DMS 273 (cell line): ENCODE data around the gene MAP2K1.
A peak's percentile ranks its signal among the peaks of the same experiment; 100 is the strongest.
"Not testable (repeated sequence)": the region's sequence is repeated elsewhere in the genome, so short reads cannot be mapped to it uniquely, and the experiment has no call there.

ENCODE experiments used
- DNase-seq: peaks from one replicate; lab custom pipeline; 2025; ENCODE audit not compliant: unreplicated experiment; lab: John Stamatoyannopoulos, UW

Gene MAP2K1

GRCh38 chr15:66503041-66503648 is 116.4 kb downstream of the MAP2K1 start:
- DNase-seq, result not testable (repeated sequence)

DNA sequence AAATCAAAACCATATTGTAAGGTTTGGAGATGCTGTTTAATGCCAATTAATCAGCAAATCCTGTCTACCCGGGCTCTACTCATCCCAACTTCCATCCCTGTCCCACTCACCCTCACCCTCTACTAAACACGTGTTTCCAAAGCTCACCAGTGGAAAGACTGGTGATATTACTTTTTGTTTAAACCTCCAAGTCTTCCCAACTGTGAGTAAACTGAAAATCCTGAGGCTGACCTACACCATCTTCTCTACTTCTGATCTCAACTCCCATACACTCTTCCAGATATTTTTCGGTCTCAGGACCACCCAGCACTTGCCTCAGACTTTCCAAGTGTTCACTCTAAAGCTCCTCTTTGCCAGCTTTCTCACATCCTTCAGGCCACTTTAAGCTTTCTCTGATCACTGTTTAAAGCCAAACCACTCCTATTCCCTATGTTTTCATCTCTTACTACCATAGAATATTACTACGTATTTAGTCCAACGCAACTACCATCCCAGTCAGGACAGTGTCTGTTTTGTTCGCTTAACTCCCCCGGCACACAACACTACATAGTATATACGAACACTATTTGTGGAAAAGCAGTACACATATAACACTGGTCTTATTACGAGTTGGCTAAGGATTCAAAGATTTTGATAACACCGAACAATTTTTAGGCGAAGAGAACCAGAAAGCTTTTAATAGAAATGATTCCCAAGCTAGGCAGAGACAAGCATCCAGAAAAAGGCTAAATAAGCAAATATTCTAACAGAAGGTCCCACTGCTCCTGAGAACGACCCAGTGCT is 117.3 kb downstream of the MAP2K1 start:
- DNase-seq, result no peak

DNA sequence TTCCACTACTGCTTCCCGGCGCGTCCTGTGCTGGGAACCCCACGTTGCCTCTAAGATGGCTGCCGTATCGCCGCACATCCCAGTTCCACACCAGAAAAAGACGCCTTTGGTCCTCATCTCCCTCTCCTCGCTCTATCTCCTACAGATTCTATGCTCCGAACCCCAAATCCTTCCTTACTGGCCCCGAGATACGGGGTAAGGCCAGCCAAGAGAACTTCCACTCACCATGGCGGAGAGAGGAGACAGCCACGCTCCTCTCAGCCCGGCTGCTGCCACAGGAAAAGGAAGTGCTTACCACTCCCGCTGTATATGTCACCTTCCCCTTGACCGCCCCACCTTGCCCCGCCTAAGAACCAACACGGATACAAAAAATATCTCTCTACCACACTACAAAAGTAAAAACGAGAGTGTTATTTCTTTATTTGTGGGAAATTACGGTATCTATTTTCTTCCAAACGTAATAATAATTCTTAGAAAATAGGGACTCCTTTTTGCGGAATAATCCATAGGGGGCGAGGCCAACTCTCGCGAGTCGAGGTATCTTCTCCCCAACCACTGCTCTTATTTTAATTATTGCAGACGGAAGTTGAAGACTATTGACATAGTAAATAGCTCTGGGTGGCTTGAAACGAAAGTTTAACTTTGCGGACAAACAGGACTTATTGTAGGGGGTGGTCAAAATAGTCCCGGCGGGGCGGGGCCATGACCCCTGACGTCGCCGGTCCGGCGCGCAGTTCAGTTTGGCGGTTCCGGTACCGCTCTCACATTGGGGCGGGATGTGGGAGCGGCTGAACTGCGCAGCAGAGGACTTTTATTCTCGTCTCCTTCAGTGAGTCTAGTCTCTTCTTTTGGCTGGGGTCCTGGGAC is 118.1 kb downstream of the MAP2K1 start, which contains the start of the genes RPL4 and ZWILCH:
Gene RPL4 (minus strand): TSS at position 293 of the 867 bp plus-strand sequence. CDS start 65 bp downstream, at position 228.
Gene ZWILCH (plus strand): TSS at position 764 of the 867 bp plus-strand sequence. CDS start 13 bp downstream, at position 777.
- DNase-seq, result peak; percentile 82

DNA sequence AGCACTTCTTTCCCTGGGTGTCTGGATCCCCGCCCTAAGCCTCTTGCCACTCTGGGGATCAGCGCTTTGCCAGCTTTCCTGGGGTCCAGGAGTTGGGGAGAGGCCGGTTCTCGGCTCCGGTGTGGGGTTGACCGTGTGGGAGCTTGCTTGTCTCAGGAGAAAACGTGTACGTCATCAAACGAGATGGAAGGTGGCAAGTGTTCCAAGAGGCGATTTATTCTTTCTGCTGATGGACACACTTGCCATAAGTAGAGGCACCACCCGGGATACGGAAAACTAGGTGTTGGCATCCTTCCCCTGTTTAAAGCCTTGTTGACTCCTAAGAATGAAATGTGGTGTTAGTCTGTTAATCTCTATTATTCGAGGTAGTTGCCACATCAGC is 118.7 kb downstream of the MAP2K1 start:
- DNase-seq, result peak; percentile 74

DNA sequence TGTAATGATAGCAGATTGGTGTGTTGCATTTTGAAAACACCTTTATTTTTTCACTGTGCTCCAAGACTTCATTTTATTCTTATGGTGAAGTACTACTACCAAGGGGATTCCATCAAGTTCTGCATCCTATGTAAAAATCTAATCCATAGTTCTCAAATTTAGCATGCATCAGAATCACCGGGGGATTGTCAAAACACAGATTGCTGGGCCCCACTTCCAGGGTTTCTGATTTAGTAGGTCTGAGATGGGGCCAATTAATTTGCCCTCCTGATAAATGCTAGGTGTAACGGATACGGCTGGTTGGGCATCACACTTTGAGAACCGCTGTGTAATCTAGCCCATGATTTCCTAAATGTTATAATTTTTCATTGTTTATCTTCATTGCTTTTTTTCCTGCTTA is 119.1 kb downstream of the MAP2K1 start:
- no peak for DNase-seq

GRCh38 chr15:66508293-66508883 is 121.7 kb downstream of the MAP2K1 start:
- DNase-seq, result no peak

DNA sequence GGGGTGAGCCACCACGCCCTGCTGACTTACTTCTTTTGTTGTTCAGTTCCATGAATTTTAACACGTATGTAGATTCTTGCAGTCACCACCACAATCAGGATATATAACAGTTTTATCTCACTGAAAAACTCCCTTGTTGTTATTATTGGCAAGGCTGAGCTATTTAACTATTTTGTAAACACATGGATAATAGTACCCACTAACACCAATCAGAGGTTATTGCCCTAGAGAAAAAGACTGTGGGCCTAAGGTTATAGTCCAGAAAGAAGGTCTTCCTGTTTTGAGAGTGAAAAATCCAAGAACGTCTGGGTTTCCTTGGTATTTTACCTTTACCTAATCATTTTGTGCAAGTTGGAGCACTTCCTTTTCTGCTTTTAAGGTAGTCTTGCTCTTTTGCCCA is 127.9 kb downstream of the MAP2K1 start:
- DNase-seq, result no peak

GRCh38 chr15:66515901-66516322 is 129.2 kb downstream of the MAP2K1 start:
- DNase-seq, result no peak

- DNase-seq, result no peak
Measured at GRCh38 chr15:66523926-66524325, 137.2 kb downstream of the MAP2K1 start.

GRCh38 chr15:66524838-66525237 is 138.1 kb downstream of the MAP2K1 start:
- DNase-seq, result no peak

- DNase-seq, result no peak
Measured at GRCh38 chr15:66535056-66535455, 148.3 kb downstream of the MAP2K1 start.
